Stimulated activated CD8-positive, alpha-beta memory T cell treated with anti-CD3 and anti-CD28 coated beads, Interleukin-12 subunit alpha, Interleukin-12 subunit beta, amount 100 ng/mL, for 1 hour (primary cell): ENCODE data around the gene TMEM131.
"Not testable (repeated sequence)": the region's sequence is repeated elsewhere in the genome, so short reads cannot be mapped to it uniquely, and the experiment has no call there.

Experiments
- DNase-seq: peaks from one replicate; pipeline ENCODE4 v3.0.0-alpha.2; 2020; ENCODE audit warnings: low read depth

TMEM131 gene

DNA sequence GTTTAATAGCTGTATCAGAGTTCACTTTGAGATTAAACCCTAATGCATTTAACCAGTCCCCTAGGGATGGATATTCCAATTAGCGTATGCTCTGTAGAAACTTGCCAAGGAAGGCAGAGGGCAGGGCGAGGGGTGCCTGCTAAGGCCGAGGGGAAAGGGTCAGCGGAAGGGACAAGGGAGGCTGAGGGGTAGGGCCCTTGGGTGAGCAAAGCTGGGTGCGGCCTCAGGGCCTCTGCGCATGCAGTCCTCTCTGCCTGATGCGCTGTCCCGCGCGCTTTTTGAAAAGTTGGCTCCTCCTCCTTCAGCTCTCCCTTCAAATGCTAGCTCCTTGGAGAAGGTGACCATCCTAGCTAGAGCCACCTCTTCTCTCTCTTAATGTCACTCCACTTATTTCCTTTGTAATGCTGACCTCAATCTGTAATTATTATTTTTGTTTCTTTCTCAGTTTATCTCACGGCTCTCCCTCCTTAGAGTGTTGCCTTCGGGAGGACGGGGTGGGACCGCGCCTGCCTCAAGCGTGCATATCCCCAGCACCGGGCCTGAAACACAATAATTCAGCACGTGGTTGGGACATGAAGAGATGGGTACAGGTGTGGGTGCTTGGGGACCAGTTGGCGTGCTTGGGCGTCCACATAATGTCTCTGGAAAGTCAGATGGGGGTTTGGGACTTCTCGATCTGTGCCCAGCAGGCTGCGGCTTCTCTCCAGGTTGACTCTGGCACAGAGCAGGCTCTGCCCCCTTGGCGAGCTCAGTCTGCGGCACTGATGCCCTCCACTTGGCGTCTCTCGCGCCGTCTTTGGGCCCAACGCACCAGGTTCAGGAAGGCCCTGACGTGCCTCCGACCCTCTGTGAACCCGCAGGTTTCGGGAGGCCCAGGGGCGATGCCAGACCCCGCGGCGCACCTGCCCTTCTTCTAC lies 272.3 kb downstream of the TMEM131 start:
- DNase-seq: no peak

DNA sequence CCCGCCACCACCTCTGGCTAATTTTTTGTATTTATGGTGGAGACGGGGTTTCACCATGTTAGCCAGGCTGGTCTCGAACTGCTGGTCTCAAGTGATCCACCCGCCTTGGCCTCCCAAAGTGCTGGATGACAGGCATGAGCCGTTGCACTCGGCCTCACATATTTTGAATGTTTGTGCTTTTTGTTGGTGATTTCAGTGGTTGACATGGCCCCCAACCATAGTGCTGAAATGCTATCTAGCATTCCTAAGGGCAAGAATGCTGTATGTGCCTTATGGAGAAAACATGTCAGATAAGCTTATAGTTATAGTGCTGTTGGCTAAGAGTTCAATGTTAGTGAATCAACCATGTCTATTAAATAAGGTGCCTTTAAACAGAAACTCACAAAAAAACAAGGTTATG lies 273.5 kb downstream of the TMEM131 start:
- DNase-seq: no peak

GRCh38 chr2:97720746-97721145 lies 275.0 kb downstream of the TMEM131 start:
- no peak for DNase-seq

- DNase-seq: no peak
Measured at GRCh38 chr2:97719362-97720155, 276.2 kb downstream of the TMEM131 start.

- DNase-seq: no peak
Measured at GRCh38 chr2:97718942-97719341, 276.8 kb downstream of the TMEM131 start.

- peak; percentile 60 for DNase-seq
Measured at GRCh38 chr2:97718051-97718882, 277.5 kb downstream of the TMEM131 start.

- no peak for DNase-seq
Measured at GRCh38 chr2:97717613-97717995, 278.1 kb downstream of the TMEM131 start.

DNA sequence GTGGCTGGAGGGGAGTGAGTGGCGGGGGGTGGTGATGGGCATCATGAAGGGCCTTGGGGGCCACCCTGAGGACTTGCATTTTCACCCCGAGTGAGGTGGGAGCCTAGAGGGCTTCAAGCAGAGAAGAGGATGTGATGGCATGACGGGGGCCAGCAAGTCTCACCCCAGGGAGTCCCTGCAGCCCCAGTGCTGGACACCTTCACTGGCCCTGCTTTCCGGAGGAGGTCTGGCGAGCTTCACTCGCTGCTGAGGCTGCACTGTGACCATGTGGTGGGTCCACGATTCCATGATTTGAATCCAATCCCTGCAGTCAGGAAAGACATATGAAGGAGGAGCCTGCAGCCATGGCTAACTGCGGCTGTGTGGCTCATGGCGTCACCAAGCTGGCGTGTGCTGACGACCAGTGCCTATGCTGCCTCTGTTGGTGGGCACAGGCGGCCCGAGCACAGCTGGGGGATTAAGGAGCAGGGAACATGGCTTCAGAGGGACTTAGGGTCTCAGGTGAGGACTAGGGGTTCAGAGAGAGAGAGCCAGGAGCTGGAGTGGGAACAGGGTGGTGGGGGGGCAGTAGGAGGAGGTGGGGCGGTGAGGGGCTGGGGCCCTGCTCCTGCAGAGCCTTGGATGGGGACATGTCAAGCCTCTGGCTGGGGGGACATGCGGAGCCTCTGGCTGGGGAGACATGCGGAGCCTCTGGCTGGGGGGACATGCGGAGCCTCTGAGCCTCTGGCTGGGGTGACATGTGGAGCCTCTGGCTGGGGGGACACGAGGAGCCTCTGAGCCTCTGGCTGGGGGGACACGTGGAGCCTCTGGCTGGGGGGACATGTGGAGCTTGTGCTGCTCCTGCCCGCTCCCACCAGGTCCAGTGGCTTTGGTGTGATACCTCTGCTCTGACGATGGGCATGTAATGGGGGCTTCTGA lies 278.8 kb downstream of the TMEM131 start:
- DNase-seq: no peak

DNA sequence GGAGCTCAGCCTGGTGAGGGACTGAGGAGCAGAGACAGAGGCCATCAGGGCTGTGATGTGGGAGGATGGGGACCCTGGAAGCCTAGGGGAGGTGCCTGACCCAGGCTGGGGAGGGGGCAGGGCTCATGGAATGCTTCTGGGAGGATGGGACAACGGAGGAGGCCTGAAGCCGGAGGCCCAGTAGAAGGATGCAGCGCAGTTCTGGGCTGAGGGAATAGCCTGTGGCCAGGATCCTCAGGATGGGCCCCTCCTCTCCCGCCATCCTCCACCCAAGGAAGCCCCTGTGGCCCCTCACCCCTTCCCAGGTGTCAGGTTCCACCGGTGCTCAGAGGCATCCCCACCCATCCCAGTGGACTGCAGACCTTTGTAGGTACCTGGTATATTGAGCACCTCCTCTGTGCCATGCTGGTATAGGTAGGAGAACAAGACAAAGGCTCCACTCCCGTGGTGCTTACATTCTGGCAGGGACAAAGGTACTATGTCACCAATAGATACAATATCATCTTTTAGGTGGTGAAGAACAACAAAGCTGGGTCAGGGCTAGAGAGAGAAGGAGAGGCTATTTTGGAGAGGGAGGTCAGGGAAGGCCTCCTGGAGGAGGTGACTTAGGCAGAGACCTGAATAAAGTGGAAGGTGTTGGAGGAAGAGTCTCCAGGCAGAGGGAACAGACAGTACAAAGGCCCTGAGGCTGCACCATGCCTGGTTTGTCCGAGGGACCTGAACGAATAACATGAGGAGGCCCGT lies 279.6 kb downstream of the TMEM131 start:
- DNase-seq: no peak

DNA sequence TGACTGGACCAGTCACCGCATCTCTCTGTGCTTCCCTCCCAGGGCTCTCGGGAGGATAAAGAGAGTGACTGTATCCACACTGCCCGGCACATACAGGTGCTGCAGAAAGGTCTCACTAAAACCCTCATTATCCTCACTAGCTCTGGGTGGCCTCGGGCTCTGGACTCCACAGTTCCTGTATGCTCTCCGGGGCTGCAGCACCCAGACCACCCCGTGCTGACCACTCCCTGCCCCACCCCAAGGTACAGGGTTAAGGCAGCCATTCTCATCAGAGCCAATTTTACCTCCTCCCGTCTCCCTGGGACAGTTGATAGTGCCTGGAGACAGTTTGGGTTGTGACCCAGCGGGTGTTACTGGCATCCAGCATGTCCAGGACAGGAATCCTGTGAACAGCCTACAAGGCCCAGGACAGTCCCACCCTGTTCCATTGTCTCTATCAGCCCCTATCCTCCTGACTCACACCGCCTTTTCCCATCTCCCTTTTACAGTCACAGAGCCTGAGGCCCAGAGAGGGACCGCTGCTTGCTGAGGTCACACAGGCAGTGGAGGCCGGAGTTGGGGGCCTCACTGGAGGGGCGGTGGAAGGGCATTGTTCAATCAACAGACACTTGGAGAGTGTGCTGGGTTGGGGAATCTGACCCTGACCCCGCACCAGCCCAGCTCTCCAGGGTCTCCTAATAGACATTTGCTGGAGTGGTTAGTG lies 280.6 kb downstream of the TMEM131 start:
- no peak for DNase-seq

DNA sequence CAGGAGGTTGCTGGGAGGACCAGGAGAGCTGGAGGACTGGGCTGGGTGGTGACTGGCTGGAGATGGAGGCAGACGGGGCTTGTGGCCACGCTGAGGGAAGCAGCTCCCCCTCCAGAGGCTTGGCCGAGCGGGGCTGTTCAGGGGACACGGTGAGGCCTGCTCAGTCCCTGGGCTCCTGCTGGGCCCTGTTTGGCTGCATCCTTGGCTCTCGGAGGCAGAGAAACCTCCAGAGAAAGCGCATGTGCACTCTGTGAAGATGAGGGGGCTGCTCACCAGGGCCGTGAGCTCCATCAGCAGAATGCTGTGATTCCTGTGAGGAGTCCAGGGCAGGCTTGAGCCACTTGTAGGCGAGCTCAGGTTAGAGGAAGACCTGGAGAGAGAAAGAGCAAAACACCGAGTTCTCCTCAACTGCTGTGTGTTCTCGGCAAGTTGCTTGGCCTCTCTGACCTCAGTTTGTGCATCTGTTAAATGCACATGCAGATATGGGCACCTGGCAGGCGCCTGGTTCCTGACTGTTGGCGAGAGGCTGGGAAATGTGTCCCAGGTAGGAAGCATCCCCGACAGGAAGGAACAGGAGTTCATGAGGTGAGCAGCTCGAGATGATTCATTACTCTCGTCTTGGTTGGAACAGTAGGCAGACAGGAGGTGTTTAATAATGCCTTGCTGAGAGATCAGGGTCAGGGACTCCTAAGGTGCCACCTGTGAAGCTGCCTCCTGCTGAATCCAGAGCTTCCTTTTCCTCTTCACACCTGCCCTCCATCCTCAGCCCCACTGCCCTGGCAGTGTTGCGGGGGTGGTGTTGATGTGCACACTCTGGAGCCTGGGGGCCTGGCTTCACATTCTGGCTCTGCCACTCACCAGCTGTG lies 281.4 kb downstream of the TMEM131 start:
- no peak for DNase-seq

DNA sequence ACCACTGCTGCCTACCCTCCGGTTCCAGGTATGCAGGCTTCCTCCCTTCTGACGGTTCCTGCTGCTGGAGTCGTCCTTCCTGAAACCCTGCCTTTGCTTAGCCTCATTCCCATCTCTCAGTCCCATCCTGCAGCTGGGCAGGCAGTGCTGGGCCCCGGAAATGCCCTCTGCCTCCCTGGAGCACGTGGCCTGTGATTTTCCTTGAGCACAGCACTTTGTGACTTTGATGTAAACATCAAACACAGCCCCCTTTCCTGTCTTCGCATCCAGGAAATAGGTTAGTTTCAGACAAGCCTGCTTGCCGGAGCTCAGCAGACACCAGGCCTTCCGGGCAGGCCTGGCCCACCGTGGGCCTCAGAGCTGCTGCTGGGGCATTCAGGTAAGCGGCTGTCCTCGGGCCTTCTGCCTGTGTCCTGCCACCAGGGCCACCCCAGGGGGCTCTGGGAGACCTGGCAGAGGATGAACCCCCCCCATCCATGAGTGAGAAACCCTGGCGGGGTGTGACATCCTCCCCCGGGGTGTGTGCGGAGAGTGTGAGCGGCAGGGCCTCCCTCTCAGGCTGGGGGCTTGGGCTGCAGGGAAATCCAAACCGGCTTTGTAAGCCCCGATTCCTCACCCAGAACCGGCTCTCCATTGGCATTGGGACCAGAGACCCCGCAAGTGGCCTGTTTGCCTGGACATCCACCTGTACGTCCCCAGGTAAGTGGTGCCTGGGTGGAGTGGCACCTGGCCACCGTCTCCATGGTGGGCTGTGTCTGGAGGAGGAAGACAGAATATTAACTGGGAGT lies 282.3 kb downstream of the TMEM131 start, which contains the start of gene ZAP70:
TSS of gene ZAP70 (plus strand) at position 281 of the 788 bp plus-strand sequence. CDS start 10,461 bp downstream, outside the sequence.
- peak; percentile 35 for DNase-seq

DNA sequence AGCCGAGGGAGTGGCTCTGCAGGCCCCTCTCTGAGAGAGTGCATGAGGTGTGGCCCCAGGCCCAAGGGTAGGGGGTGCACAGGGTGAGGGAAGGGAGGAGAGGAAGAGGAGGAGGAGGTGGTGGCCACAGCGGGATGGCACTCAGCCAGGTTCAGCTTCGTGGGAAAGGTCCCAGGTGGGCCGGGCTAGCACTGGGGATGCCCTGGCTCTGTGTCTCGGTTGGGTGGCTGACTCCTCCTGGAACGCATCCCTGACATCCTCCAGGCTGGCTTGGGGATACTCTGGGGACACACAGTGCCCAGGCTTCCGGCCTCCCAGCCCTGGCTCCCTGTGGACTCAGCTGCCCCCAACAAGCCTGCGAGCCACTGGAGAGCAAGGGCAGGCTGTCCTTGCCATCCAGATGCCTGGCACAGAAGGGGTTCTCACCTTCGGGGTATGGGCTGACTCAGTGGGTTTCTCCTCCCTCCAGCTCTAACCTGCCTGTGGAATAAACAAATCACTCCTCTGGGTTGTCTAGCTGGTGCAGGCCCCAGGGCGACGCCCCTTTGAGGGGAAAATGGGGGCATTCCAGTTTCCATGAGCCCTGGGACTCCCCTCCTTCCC lies 283.0 kb downstream of the TMEM131 start:
- peak; percentile 45 for DNase-seq

DNA sequence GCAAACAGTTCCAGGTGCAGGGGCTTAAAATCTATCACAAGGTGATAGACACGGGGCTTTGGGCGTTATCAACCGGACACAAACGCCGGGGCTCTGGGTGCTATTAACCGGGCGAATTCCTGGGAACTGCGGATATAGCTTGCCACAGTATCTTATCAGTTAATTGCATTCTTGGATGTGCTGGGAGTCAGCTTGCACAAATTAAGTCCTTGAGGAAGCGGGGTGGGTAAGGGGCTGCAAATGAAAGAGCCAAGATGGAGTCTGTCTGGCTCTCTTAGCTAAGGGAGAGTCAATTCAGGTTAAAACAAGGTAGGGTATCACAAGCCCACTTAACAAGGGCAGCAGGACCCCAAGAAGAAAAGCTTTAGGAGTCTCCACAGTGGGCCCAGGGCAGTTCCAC lies 283.6 kb downstream of the TMEM131 start:
- DNase-seq: not testable (repeated sequence)

DNA sequence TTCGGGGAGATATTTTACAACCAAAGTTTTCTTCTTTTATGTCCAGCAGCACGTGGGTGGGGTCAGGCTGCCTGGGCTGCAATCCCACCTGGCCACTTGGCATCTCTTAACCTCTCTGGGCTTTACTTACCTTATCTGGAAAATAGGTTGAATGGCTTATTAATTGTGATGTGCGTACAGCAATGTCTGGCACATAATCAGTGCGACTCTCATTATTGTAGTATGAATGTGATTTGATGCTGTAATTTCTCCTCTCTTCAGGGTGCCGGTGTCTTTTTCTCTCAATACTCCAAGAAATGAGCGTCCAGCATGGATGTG lies 284.4 kb downstream of the TMEM131 start:
- DNase-seq: no peak

DNA sequence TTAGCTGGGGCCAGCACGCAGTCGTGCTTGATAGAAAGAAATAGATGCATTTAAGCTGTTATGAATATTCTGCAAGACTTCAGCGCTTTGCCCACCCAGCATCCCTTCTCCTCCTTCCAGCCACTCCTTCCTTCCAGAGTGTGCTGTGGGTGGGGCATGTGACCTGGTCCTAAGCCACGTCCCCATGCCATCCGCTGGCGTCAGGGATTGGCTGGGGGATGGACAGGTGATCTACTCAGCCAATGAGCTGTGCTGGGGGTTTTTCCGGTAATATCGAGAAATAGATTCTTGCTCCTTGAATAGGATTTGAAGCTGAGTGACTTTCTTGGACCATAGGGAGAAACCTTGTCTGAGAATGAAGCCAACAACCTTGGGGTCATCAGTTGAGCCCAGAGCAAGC lies 287.1 kb downstream of the TMEM131 start:
- no peak for DNase-seq

- no peak for DNase-seq
Measured at GRCh38 chr2:97708048-97708380, 287.7 kb downstream of the TMEM131 start.
